ENCODE results near the gene TTI1.
"Not testable (repeated sequence)": the region's sequence is repeated elsewhere in the genome, so short reads cannot be mapped to it uniquely, and the experiment has no call there.

GRCh38 chr20:38009416-38009815, 23.8 kb downstream of the TTI1 start:
- TF ChIP-seq POLR2A (IDR thresholded peaks at IDR 0.05), result not testable (repeated sequence)
- TF ChIP-seq, protein P1, sequence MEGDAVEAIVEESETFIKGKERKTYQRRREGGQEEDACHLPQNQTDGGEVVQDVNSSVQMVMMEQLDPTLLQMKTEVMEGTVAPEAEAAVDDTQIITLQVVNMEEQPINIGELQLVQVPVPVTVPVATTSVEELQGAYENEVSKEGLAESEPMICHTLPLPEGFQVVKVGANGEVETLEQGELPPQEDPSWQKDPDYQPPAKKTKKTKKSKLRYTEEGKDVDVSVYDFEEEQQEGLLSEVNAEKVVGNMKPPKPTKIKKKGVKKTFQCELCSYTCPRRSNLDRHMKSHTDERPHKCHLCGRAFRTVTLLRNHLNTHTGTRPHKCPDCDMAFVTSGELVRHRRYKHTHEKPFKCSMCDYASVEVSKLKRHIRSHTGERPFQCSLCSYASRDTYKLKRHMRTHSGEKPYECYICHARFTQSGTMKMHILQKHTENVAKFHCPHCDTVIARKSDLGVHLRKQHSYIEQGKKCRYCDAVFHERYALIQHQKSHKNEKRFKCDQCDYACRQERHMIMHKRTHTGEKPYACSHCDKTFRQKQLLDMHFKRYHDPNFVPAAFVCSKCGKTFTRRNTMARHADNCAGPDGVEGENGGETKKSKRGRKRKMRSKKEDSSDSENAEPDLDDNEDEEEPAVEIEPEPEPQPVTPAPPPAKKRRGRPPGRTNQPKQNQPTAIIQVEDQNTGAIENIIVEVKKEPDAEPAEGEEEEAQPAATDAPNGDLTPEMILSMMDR (IDR thresholded peaks at IDR 0.05), result not testable (repeated sequence)
